WTC11 (cell line): ENCODE measurements around the gene RNPS1.

Source experiments
- CBFB ChIP-seq: sonication (generic); formaldehyde crosslinking; IDR thresholded peaks from 2 replicates; pipeline ENCODE4 v1.8.1; 2022; ENCODE audit warnings: mild to moderate bottlenecking, low read depth, missing genetic modification reagents
- CTCF ChIP-seq: fragments of 200-600 bp; IDR thresholded peaks from 2 replicates; pipeline ENCODE4 v1.8.0; 2022; ENCODE audit warnings: antibody characterized with exemption
- E2F1 ChIP-seq: sonication (generic); formaldehyde crosslinking; IDR thresholded peaks from 2 replicates; pipeline ENCODE4 v1.8.0; 2022; ENCODE audit warnings: mild to moderate bottlenecking, missing genetic modification reagents
- IRF1 ChIP-seq: sonication (generic); formaldehyde crosslinking; IDR thresholded peaks from 2 replicates; pipeline ENCODE4 v1.8.0; 2023; ENCODE audit warnings: missing genetic modification reagents
- IRF2 ChIP-seq: sonication (generic); formaldehyde crosslinking; IDR thresholded peaks from 2 replicates; pipeline ENCODE4 v1.8.0; 2022; ENCODE audit warnings: low read depth, missing genetic modification reagents, borderline replicate concordance
- MAX ChIP-seq: sonication (generic); formaldehyde crosslinking; IDR thresholded peaks from 2 replicates; pipeline ENCODE4 v1.8.0; 2022; ENCODE audit warnings: mild to moderate bottlenecking, missing genetic modification reagents
- NFYB ChIP-seq: sonication (generic); formaldehyde crosslinking; conservative IDR thresholded peaks from 2 replicates; pipeline ENCODE4 v1.8.0; 2022; ENCODE audit warnings: low read depth, missing genetic modification reagents
- SP1 ChIP-seq: sonication (generic); formaldehyde crosslinking; conservative IDR thresholded peaks from 2 replicates; pipeline ENCODE4 v1.8.1; 2022; ENCODE audit warnings: missing genetic modification reagents
- TEAD4 ChIP-seq: sonication (generic); formaldehyde crosslinking; IDR thresholded peaks from 2 replicates; pipeline ENCODE4 v1.8.0; 2022; ENCODE audit warnings: mild to moderate bottlenecking, missing genetic modification reagents
- ZNF138 ChIP-seq: sonication (generic); formaldehyde crosslinking; conservative IDR thresholded peaks from 2 replicates; pipeline ENCODE4 v1.8.1; 2022; ENCODE audit warnings: mild to moderate bottlenecking, moderate library complexity, missing genetic modification reagents
- TF ChIP-seq, protein P1 (sequence below): sonication (generic); formaldehyde crosslinking; IDR thresholded peaks from 2 replicates; pipeline ENCODE4 v1.8.1; 2022; ENCODE audit warnings: mild to moderate bottlenecking, missing genetic modification reagents, moderate library complexity, borderline replicate concordance
- TF ChIP-seq, protein P2 (sequence below): sonication (generic); formaldehyde crosslinking; IDR thresholded peaks from 2 replicates; pipeline ENCODE4 v1.8.1; 2023; ENCODE audit warnings: mild to moderate bottlenecking, missing genetic modification reagents
- TF ChIP-seq, protein P3 (sequence below): sonication (generic); formaldehyde crosslinking; IDR thresholded peaks from 2 replicates; pipeline ENCODE4 v1.8.1; 2023; ENCODE audit warnings: mild to moderate bottlenecking, missing genetic modification reagents, moderate library complexity

DNA sequence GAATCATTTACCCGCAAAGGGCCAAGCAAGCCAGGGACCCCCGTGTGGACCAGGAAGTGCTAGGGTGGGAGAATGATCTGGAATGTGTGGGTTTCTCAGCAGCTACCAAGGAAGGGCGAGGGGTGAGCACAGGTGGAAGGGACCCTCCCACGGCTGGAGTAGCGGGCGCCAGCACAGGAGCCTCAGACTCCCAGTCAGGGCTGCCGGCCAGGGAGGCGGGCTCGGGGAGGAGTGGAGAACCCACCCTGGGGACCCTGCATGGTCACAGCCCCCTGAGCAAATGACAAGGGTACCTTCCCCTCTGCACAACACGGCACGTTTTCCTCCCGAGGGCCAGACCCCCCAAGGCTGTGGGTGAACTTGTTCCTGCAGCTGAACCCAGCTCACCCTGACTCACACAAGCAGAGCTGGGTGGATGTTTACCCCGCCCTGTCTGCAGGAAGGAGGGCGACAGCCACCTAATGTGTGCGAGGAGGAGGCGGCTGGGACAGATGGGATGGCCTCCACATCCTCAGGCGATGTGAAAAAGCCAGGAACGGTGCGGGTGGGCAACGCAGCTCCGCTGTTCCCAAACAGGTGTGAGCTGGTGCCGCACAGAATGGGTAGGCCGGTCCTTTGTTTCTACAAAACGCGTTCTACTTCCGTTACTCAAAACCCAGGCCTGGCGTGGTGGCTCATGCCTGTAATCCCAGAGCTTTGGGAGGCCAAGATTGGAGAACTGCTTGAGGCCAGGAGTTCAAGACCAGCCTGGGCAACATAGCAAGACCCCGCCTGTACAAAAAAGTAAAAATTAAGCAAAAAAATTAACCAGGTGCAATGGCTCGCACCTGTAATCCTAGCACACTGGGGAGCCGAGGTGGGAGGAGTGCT is 22.8 kb downstream of the RNPS1 start:
- TF ChIP-seq IRF2 (no peak), CBFB (CRISPR knock-in tag) (no peak), E2F1 (CRISPR knock-in tag) (no peak), CTCF (no peak), IRF1 (CRISPR knock-in tag) (no peak), SP1 (CRISPR knock-in tag) (no peak), MAX (CRISPR knock-in tag) (no peak), NFYB (CRISPR knock-in tag) (no peak), ZNF138 (CRISPR knock-in tag) (no peak), TEAD4 (no peak)
- TF ChIP-seq, protein P1, sequence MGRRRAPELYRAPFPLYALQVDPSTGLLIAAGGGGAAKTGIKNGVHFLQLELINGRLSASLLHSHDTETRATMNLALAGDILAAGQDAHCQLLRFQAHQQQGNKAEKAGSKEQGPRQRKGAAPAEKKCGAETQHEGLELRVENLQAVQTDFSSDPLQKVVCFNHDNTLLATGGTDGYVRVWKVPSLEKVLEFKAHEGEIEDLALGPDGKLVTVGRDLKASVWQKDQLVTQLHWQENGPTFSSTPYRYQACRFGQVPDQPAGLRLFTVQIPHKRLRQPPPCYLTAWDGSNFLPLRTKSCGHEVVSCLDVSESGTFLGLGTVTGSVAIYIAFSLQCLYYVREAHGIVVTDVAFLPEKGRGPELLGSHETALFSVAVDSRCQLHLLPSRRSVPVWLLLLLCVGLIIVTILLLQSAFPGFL (CRISPR knock-in tag) = no peak
- TF ChIP-seq, protein P2, sequence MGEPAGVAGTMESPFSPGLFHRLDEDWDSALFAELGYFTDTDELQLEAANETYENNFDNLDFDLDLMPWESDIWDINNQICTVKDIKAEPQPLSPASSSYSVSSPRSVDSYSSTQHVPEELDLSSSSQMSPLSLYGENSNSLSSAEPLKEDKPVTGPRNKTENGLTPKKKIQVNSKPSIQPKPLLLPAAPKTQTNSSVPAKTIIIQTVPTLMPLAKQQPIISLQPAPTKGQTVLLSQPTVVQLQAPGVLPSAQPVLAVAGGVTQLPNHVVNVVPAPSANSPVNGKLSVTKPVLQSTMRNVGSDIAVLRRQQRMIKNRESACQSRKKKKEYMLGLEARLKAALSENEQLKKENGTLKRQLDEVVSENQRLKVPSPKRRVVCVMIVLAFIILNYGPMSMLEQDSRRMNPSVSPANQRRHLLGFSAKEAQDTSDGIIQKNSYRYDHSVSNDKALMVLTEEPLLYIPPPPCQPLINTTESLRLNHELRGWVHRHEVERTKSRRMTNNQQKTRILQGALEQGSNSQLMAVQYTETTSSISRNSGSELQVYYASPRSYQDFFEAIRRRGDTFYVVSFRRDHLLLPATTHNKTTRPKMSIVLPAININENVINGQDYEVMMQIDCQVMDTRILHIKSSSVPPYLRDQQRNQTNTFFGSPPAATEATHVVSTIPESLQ (CRISPR knock-in tag) = no peak
- TF ChIP-seq, protein P3, sequence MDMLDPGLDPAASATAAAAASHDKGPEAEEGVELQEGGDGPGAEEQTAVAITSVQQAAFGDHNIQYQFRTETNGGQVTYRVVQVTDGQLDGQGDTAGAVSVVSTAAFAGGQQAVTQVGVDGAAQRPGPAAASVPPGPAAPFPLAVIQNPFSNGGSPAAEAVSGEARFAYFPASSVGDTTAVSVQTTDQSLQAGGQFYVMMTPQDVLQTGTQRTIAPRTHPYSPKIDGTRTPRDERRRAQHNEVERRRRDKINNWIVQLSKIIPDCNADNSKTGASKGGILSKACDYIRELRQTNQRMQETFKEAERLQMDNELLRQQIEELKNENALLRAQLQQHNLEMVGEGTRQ (CRISPR knock-in tag) = no peak
